ENCODE results near the gene C16orf82. TPM values are rescaled to one million over a fixed set of nuclear protein-coding genes. Genes with fewer than 3 reads are reported as not detected.

C16orf82 gene
- total RNA-seq, 3 donors from 2014 or later (not counting 1 experiment from before 2014, with no cell fraction given) = not detected

GRCh38 chr16:27049117-27049516 lies 17.6 kb upstream of the C16orf82 start:
- Mint-ChIP-seq H3K4me1 (no peaks in the 10 kb centered on the region), H3K9me3 (no peaks in the 10 kb centered on the region), H3K4me3 (no peak overlapping the region), H3K27ac (no peak overlapping the region), H3K36me3 (no peaks in the 10 kb centered on the region), H3K27me3 (ENCODE audit: low read depth in 2 of 2) (peaks cover 6% of the 10 kb centered on the region in 2 donors)
- 81% methylated on average over 5 of the region's 5 CpGs for WGBS (ENCODE audit: insufficient coverage)
- no peak overlapping the region for H3K4me3 ChIP-seq (ENCODE audit: low read length)
- TF ChIP-seq CTCF (IDR thresholded peaks at IDR 0.05) = no peak
- no peak for ATAC-seq
- H3K9me3 ChIP-seq (ENCODE audit: control insufficient read depth, insufficient read depth, low read length) = no peaks in the 10 kb centered on the region
- no peak for DNase-seq
- H3K4me1 ChIP-seq (ENCODE audit: control insufficient read depth, insufficient read depth, low read length) = no peaks in the 10 kb centered on the region
- H3K36me3 ChIP-seq (ENCODE audit: control insufficient read depth, insufficient read depth, low read length) = no peaks in the 10 kb centered on the region
- intact Hi-C loops (cut with micrococcal nuclease) = no loop called here
- no peaks in the 10 kb centered on the region for H3K27me3 ChIP-seq (ENCODE audit: control insufficient read depth, insufficient read depth, low read length)
- H3K27ac ChIP-seq (ENCODE audit: low read length) = no peak overlapping the region

GRCh38 chr16:27052007-27052406 lies 14.7 kb upstream of the C16orf82 start:
- intact Hi-C loops (cut with micrococcal nuclease) = no loop called here
- Histone ChIP-seq H3K27ac (ENCODE audit: low read length) (no peak overlapping the region), H3K27me3 (ENCODE audit: control insufficient read depth, insufficient read depth, low read length) (no peaks in the 10 kb centered on the region), H3K36me3 (ENCODE audit: control insufficient read depth, insufficient read depth, low read length) (no peaks in the 10 kb centered on the region), H3K4me1 (ENCODE audit: control insufficient read depth, insufficient read depth, low read length) (no peaks in the 10 kb centered on the region), H3K9me3 (ENCODE audit: control insufficient read depth, insufficient read depth, low read length) (no peaks in the 10 kb centered on the region), H3K4me3 (ENCODE audit: low read length) (no peak overlapping the region)
- TF ChIP-seq CTCF (IDR thresholded peaks at IDR 0.05) = no peak
- no peak for DNase-seq
- Mint-ChIP-seq H3K27ac (no peak overlapping the region), H3K4me1 (no peaks in the 10 kb centered on the region), H3K27me3 (ENCODE audit: low read depth in 2 of 2) (peaks cover 6 to 9% of the 10 kb centered on the region in 2 donors), H3K4me3 (no peak overlapping the region), H3K36me3 (no peaks in the 10 kb centered on the region), H3K9me3 (no peaks in the 10 kb centered on the region)
- WGBS (ENCODE audit: insufficient coverage) = 89% methylated on average over 16 of the region's 16 CpGs
- no peak for ATAC-seq

GRCh38 chr16:27053996-27054395 lies 12.7 kb upstream of the C16orf82 start:
- 90% methylated on average over 3 of the region's 3 CpGs for WGBS (ENCODE audit: insufficient coverage)

More at GRCh38 chr16:27053996-27054395, 12.7 kb upstream of the C16orf82 start:
- no peaks in the 10 kb centered on the region for H3K27me3 ChIP-seq (ENCODE audit: control insufficient read depth, insufficient read depth, low read length)
- DNase-seq (no peak), ATAC-seq (no peak)
- Mint-ChIP-seq H3K9me3 (no peaks in the 10 kb centered on the region), H3K27ac (no peak overlapping the region), H3K36me3 (no peaks in the 10 kb centered on the region), H3K27me3 (ENCODE audit: low read depth in 2 of 2) (peaks cover 6 to 9% of the 10 kb centered on the region in 2 donors), H3K4me1 (no peaks in the 10 kb centered on the region), H3K4me3 (no peak overlapping the region)
- H3K36me3 ChIP-seq (ENCODE audit: control insufficient read depth, insufficient read depth, low read length) = no peaks in the 10 kb centered on the region
- no peak overlapping the region for H3K27ac ChIP-seq (ENCODE audit: low read length)
- intact Hi-C loops (cut with micrococcal nuclease) = no loop called here
- H3K9me3 ChIP-seq (ENCODE audit: control insufficient read depth, insufficient read depth, low read length) = no peaks in the 10 kb centered on the region
- TF ChIP-seq CTCF (IDR thresholded peaks at IDR 0.05) = no peak
- H3K4me3 ChIP-seq (ENCODE audit: low read length) = no peak overlapping the region
- no peaks in the 10 kb centered on the region for H3K4me1 ChIP-seq (ENCODE audit: control insufficient read depth, insufficient read depth, low read length)
